ENCODE data around the gene BEST1.
"Not testable (repeated sequence)": the region's sequence is repeated elsewhere in the genome, so short reads cannot be mapped to it uniquely, and the experiment has no call there.

BEST1 gene

GRCh38 chr11:61980783-61981541 lies 30.8 kb downstream of the BEST1 start:
- no peak for DNase-seq

GRCh38 chr11:61983419-61983818 lies 33.3 kb downstream of the BEST1 start:
- no peak for DNase-seq

GRCh38 chr11:61985869-61986268 lies 35.7 kb downstream of the BEST1 start:
- no peak for DNase-seq

DNA sequence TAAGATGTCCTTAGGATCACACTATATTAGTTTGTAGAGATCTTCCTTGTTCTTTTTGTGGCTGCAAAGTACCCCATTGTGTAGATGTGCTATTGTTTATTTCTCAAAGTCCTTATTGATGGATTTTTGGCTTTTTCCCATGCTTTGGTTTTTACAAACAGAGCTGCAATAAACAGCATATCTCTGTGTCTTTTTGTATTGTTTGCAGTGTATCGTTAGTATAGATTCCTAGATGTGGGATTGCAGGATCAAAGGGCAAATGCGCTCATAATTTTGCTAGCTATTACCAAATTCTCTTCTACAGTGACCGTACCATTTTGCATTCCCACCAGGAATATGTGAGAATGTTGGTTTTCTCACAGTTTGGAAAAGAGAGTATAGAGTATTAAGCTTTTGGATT lies 44.8 kb downstream of the BEST1 start:
- DNase-seq: no peak

- DNase-seq: no peak
Observed at GRCh38 chr11:61996933-61997332, 46.8 kb downstream of the BEST1 start.

DNA sequence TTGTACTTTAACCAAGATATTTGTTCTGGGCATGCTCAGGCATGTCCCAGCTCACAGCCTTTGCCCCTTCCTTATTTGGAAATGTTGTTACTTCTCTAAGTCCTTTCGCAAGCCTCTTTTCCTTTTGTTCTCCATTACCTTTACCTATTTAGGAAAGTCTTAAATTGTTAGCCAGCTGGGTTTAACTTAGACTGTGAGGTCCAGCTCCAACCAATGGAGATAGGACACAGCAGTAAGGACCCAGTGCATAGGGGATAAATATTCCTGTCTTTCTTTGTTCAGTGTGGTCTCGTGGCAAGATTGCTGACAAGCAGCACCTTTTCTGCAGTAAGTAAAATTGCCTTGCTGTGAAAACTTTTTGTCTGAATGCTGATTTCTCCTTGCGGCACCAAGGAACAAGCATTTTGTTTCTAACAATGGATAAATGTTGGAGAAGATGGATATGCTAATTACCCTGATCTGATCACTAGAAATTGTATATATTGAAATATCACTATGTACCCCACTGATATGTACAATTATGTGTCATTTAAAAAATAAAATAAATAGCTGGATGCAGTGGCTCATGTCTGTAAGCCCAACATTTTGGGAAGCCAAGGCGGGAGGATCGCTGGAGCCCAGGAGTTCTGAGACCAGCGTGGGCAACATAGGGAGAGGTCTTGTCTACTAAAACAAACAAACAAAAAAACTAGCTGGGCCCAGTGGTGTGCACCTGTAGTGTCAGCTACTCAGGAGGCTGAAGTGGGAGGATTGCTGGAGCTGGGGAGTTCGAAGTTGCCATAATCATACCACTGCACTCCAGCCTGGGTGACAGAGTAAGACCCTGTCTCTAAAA lies 49.2 kb downstream of the BEST1 start:
- no peak for DNase-seq

GRCh38 chr11:62000539-62001446 lies 50.6 kb downstream of the BEST1 start:
- DNase-seq: no peak

- no peak for DNase-seq
Observed at GRCh38 chr11:62001450-62002191, 51.5 kb downstream of the BEST1 start.

DNA sequence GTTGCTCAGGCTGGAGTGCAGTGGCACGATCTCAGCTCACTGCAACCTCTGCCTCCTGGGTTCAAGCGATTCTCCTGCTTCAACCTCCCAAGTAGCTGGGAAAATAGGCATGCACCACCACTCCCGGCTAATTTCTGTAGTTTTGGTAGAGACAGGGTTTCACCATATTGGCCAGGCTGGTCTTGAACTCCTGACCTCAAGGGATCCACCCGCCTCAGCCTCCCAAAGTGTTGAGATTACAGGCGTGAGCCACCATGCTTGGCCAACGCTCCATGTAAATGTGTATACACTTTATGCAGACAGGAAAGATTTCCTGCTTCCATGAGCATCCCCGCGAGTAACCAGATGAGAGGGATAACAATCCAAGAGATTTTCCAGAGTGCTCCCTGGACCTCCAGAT lies 52.1 kb downstream of the BEST1 start:
- DNase-seq: not testable (repeated sequence)

- DNase-seq: no peak
Observed at GRCh38 chr11:62004473-62004872, 54.3 kb downstream of the BEST1 start.

GRCh38 chr11:62008193-62008592 lies 58.0 kb downstream of the BEST1 start:
- no peak for DNase-seq

- DNase-seq: no peak
Observed at GRCh38 chr11:62010935-62011528, 60.9 kb downstream of the BEST1 start.

DNA sequence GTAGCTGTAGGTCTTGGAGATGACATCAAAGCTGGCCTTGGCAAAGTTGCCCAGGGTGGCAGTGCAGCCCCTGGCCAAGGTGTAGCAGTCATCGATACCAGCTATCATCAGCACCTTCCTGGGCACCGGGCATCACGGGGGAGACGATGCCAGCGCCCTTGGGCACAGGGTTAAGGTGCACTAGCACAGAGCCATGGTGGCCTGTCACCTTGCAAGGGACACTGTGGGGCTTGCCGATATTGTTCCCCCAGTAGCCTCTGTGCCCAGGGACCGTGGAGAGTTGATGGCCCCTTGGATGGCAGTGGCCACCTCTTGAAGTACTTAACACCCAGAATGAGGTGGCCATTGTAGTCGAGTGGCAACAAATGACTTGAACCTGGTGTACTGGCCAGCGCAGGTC lies 61.7 kb downstream of the BEST1 start:
- no peak for DNase-seq

DNA sequence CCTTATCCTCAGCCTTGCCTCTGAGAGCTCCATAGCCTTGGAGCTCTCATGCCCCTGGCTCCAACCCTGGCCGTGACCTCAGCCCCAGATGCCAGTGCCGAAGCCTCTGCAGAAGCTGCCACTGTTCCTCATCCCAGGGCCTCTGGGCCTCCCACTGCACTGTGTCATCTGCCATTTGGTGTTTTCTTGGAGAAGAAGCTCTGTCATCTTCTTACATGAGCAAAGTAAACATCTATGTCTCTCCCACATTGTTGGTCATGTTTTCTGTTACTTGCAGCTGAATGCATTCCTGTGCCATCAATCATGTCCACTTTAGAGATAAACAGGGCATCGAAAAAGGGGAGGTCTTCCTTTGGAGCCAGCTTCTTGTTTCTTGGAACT lies 62.3 kb downstream of the BEST1 start:
- DNase-seq: no peak

- DNase-seq: no peak
Observed at GRCh38 chr11:62012832-62013461, 62.8 kb downstream of the BEST1 start.
